OCI-LY7 (cell line): ENCODE results near the gene ERGIC1. TPM values are rescaled to one million over a fixed set of nuclear protein-coding genes. Genes with fewer than 3 reads are reported as not detected.

Experiments
- BruUV-seq: library from RNA; stranded (reverse); fragments of 400-500 nt; replicated peaks from 2 replicates; lab custom pipeline; 2021; lab: Mats Ljungman, UMichigan
- CTCF ChIA-PET: fragments of 300-600 bp; sonication (Branson Sonifier 250); formaldehyde crosslinking; loops from one replicate; lab custom pipeline; 2022; ENCODE audit warnings: antibody characterized with exemption; ENCODE audit not compliant: unreplicated experiment; lab: Charles Lee
- POLR2A ChIA-PET: fragments of 300-600 bp; sonication (Branson Sonifier 250); formaldehyde crosslinking; loops from one replicate; lab custom pipeline; 2022; ENCODE audit warnings: antibody characterized with exemption; lab: Charles Lee
- DNase-seq: peaks from one replicate; pipeline ENCODE4 v3.0.0-alpha.2; 2015; ENCODE audit warnings: low spot score
- H2AFZ ChIP-seq: fragments of 200-600 bp; sonication (generic), shearing (Covaris generic); 2 replicates; pipeline ENCODE4 v1.6.1; 2014; ENCODE audit warnings: mild to moderate bottlenecking, antibody characterized with exemption, low read length, moderate library complexity
- H3K27ac ChIP-seq: fragments of 200-600 bp; sonication (generic); 2 replicates; pipeline ENCODE4 v1.5.1; 2014; ENCODE audit warnings: mixed run types, low read depth, mild to moderate bottlenecking, moderate library complexity, low read length, inconsistent platforms; ENCODE audit not compliant: poor library complexity, severe bottlenecking
- H3K36me3 ChIP-seq: fragments of 200-600 bp; sonication (generic); 2 replicates; pipeline ENCODE4 v1.6.1; 2014; ENCODE audit warnings: mild to moderate bottlenecking, antibody characterized with exemption, low read length, moderate library complexity, mixed read lengths; ENCODE audit not compliant: insufficient read depth
- H3K4me1 ChIP-seq: fragments of 200-600 bp; sonication (generic); 2 replicates; pipeline ENCODE4 v1.5.1; 2014; ENCODE audit warnings: mild to moderate bottlenecking, low read length; ENCODE audit not compliant: insufficient read depth, poor library complexity, severe bottlenecking
- H3K4me2 ChIP-seq: fragments of 200-600 bp; sonication (generic); 2 replicates; pipeline ENCODE4 v1.6.1; 2014; ENCODE audit warnings: mild to moderate bottlenecking, low read length
- H3K4me3 ChIP-seq: fragments of 200-600 bp; sonication (generic); 2 replicates; pipeline ENCODE4 v1.5.1; 2014; ENCODE audit warnings: mild to moderate bottlenecking, low read depth, low read length; ENCODE audit not compliant: poor library complexity, severe bottlenecking
- H3K79me2 ChIP-seq: fragments of 200-600 bp; sonication (generic); 2 replicates; pipeline ENCODE4 v1.6.1; 2016; ENCODE audit warnings: low read depth, mild to moderate bottlenecking, low read length, moderate library complexity, mixed read lengths; ENCODE audit not compliant: insufficient read depth
- H3K9me2 ChIP-seq: fragments of 200-600 bp; sonication (generic); 2 replicates; pipeline ENCODE4 v1.6.1; 2016; ENCODE audit warnings: mild to moderate bottlenecking, low read length, mixed read lengths; ENCODE audit not compliant: insufficient read depth
- H3K9me3 ChIP-seq: fragments of 200-600 bp; sonication (generic); 2 replicates; pipeline ENCODE4 v1.6.1; 2014; ENCODE audit warnings: mild to moderate bottlenecking, mixed run types, low read length, mixed read lengths
- H4K20me1 ChIP-seq: fragments of 200-600 bp; sonication (generic); 2 replicates; pipeline ENCODE4 v1.6.1; 2014; ENCODE audit warnings: mild to moderate bottlenecking, antibody characterized with exemption, low read length, moderate library complexity, mixed read lengths; ENCODE audit not compliant: insufficient read depth
- EZH2phosphoT487 ChIP-seq: fragments of 200-600 bp; sonication (generic); IDR thresholded peaks from 2 replicates; pipeline ENCODE4 v1.6.1; 2018; ENCODE audit warnings: low read depth, borderline replicate concordance, mild to moderate bottlenecking, mixed run types, antibody characterized with exemption, low read length, moderate library complexity, mixed read lengths
- intact Hi-C: fragments of 100-400 bp; cut with micrococcal nuclease; formaldehyde crosslinking; loops from one replicate; pipeline ENCODE4 v1.10.0; 2022; ENCODE audit not compliant: unreplicated experiment
- total RNA-seq, 2 experiments: library from RNA; depleted of rRNA in 1 of 2; stranded (reverse); fragments of >200 nt in 1 of 2; shearing (Covaris generic) in 1 of 2; gene quantifications; 2 replicates each; pipeline ENCODE4 v1.2.3, GENCODE V29; 2014 to 2022
- TF ChIP-seq, protein P1 (sequence below): fragments of 200-600 bp; sonication (generic); conservative IDR thresholded peaks from 2 replicates; pipeline ENCODE4 v1.5.1; 2014; ENCODE audit warnings: mild to moderate bottlenecking, antibody characterized with exemption, low read length, moderate library complexity, mixed read lengths

ERGIC1 gene
- total RNA-seq, 2 experiments from 2014 or later: 125 to 178 TPM

DNA sequence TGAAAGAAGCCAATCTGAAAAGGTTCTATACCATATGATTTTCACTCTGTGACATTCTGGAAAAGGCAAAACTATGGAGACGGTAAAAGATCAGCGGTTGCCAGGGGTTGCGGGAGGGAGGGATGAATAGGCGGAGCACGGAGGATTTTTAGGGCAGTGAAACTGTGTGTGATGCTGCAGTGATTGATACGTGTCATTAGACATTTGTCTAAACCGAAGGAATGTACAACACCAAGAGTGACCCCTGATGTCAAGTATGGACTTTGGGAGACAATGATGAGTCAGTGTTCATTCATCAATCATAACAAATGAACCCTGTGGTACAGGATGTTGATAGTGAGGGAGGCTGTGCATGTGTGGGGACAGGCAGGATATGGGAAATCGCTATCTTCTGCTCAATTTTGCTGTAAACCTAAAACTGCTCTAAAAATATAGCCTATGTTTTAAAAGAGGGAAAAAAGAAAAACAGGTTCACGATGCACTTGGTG is 34.4 kb downstream of the ERGIC1 start:
- ChIA-PET CTCF (no interaction called here), POLR2A (interaction anchor here (0.6 to 1.2 kb wide), 2 partner anchors 9 to 17 kb away, joined by 3 to 5 read pairs; no protein-coding TSS in a partner anchor)
- BruUV-seq: no TSS peak
- Histone ChIP-seq H3K79me2 (no peaks in the 10 kb centered on the region), H3K4me2 (no peak overlapping the region), H3K4me3 (no peak overlapping the region), H2AFZ (no peak overlapping the region), H3K9me2 (no peaks in the 10 kb centered on the region), H3K27ac (no peak overlapping the region), H3K36me3 (peaks cover 26% of the 10 kb centered on the region; the same call in 1 of the 2 replicates), H4K20me1 (peaks cover 13% of the 10 kb centered on the region; the same call in 1 of the 2 replicates), H3K4me1 (no peaks in the 10 kb centered on the region), H3K9me3 (no peaks in the 10 kb centered on the region)
- TF ChIP-seq, protein P1, sequence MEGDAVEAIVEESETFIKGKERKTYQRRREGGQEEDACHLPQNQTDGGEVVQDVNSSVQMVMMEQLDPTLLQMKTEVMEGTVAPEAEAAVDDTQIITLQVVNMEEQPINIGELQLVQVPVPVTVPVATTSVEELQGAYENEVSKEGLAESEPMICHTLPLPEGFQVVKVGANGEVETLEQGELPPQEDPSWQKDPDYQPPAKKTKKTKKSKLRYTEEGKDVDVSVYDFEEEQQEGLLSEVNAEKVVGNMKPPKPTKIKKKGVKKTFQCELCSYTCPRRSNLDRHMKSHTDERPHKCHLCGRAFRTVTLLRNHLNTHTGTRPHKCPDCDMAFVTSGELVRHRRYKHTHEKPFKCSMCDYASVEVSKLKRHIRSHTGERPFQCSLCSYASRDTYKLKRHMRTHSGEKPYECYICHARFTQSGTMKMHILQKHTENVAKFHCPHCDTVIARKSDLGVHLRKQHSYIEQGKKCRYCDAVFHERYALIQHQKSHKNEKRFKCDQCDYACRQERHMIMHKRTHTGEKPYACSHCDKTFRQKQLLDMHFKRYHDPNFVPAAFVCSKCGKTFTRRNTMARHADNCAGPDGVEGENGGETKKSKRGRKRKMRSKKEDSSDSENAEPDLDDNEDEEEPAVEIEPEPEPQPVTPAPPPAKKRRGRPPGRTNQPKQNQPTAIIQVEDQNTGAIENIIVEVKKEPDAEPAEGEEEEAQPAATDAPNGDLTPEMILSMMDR: no peak
- no peak for TF ChIP-seq EZH2phosphoT487
- intact Hi-C loops: no loop called here
- no peak for DNase-seq

DNA sequence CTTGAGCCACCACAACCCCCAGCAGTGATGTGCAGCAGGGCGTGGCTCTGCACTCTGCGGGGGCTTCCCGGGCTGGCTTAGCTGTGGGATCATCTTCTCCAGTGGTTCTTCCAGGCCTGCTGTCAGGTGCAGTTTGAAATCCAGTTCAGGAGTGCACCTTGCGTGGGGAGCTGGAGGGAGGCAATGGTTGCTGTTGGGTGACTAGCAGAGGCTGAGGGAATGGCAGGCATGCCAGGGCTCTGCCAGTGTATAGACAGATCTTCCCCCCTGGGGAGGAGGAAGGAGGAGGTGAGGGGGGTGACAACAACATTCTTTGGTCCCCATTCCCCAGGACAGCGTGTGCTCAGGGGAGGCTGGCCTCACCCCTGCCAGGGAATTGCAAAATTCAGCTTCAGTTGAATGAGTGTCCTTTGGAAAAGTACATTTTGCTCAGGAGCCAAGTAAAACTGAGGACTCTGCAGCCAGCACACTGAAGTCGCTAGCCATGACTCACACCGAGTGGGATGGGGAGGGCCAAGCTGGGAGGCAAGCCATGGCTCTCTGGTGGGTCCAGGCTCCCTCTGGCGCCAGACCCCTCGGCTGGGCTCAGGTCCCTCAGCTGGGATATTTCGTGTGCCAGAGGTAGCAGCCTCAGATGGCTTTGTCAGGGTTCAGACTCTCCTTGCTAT is 35.0 kb downstream of the ERGIC1 start:
- H3K79me2 ChIP-seq: no peaks in the 10 kb centered on the region
- TF ChIP-seq EZH2phosphoT487: no peak
- TF ChIP-seq, protein P1: no peak
- ChIA-PET POLR2A (interaction anchor here (1.2 kb wide), 1 partner anchor 10 kb away, joined by 5 read pairs; no protein-coding TSS in a partner anchor), CTCF (no interaction called here)
- H3K4me2 ChIP-seq: no peak overlapping the region
- H3K9me2 ChIP-seq: no peaks in the 10 kb centered on the region
- H3K4me3 ChIP-seq: no peak overlapping the region
- H2AFZ ChIP-seq: no peak overlapping the region
- no peaks in the 10 kb centered on the region for H3K9me3 ChIP-seq
- no peak overlapping the region for H3K27ac ChIP-seq
- peaks cover 11% of the 10 kb centered on the region; the same call in 1 of the 2 replicates for H4K20me1 ChIP-seq
- intact Hi-C loops: no loop called here
- no TSS peak for BruUV-seq
- H3K36me3 ChIP-seq: peaks cover 23% of the 10 kb centered on the region; the same call in 1 of the 2 replicates
- no peak for DNase-seq
- H3K4me1 ChIP-seq: no peaks in the 10 kb centered on the region

DNA sequence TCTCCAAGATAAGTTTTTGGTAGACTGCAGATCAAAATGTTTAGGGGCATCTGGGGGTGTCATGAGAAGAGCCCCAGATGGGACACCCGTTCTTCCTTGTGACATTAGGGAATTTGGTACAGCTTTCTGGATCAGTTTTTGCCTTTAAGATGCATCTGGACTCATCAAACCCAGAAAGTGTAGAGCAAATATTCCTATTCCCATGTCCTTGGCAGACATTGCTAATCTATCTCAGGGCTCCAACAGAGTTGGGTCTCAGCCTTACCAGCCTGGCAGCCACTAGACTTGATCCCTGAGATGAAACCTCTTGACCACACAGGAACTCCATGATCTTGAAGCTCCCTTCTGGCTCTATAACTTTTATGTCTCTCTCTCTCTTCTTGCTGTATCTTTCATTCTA is 35.6 kb downstream of the ERGIC1 start:
- TF ChIP-seq, protein P1: no peak
- H4K20me1 ChIP-seq: peaks cover 11% of the 10 kb centered on the region; the same call in 1 of the 2 replicates
- CTCF ChIA-PET: interaction anchor here (1.1 kb wide), 1 partner anchor 13 kb away, joined by 3 read pairs; no protein-coding TSS in a partner anchor
- BruUV-seq: no TSS peak
- no peaks in the 10 kb centered on the region for H3K79me2 ChIP-seq
- H3K27ac ChIP-seq: no peak overlapping the region
- H3K36me3 ChIP-seq: peaks cover 23% of the 10 kb centered on the region; the same call in 1 of the 2 replicates
- no peak overlapping the region for H3K4me2 ChIP-seq
- no peak overlapping the region for H2AFZ ChIP-seq
- intact Hi-C loops: no loop called here
- no peaks in the 10 kb centered on the region for H3K4me1 ChIP-seq
- no peaks in the 10 kb centered on the region for H3K9me2 ChIP-seq
- H3K9me3 ChIP-seq: no peaks in the 10 kb centered on the region
- no peak for DNase-seq
- H3K4me3 ChIP-seq: no peak overlapping the region
- POLR2A ChIA-PET: interaction anchor here (1.2 kb wide), 1 partner anchor 10 kb away, joined by 5 read pairs; no protein-coding TSS in a partner anchor
